MM.1S (cell line): ENCODE results near the gene AGER.

Experiments used
- CTCF ChIP-seq: fragments of 300-600 bp; sonication (generic); IDR thresholded peaks from 2 replicates; pipeline ENCODE4 v1.5.1; 2016; ENCODE audit warnings: antibody characterized with exemption, low read length, mixed read lengths
- EZH2 ChIP-seq: fragments of 300-600 bp; sonication (generic); optimal IDR thresholded peaks from 2 replicates; pipeline ENCODE3; 2017; ENCODE audit warnings: low read depth, mild to moderate bottlenecking, antibody characterized with exemption, low read length, mixed read lengths
- EZH2phosphoT487 ChIP-seq: fragments of 300-600 bp; sonication (generic); IDR thresholded peaks from 2 replicates; pipeline ENCODE4 v1.6.1; 2018; ENCODE audit warnings: antibody characterized with exemption, low read length

- TF ChIP-seq CTCF: no peak
- no peak for TF ChIP-seq EZH2
- no peak for TF ChIP-seq EZH2phosphoT487
Observed at GRCh38 chr6:32190911-32191677, 7.0 kb upstream of the AGER start.
